DMS 273 (cell line): ENCODE measurements around the gene KLK2.

Source experiments
- DNase-seq: peaks from one replicate; lab custom pipeline; 2025; ENCODE audit not compliant: unreplicated experiment; lab: John Stamatoyannopoulos, UW

KLK2 gene

DNA sequence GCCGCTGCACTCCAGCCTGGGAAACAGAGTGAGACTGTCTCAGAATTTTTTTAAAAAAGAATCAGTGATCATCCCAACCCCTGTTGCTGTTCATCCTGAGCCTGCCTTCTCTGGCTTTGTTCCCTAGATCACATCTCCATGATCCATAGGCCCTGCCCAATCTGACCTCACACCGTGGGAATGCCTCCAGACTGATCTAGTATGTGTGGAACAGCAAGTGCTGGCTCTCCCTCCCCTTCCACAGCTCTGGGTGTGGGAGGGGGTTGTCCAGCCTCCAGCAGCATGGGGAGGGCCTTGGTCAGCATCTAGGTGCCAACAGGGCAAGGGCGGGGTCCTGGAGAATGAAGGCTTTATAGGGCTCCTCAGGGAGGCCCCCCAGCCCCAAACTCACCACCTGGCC is at the start of gene KLK2:
TSS of gene KLK2 (plus strand) at position 384 of the 400 bp plus-strand sequence. CDS start 35 bp downstream, outside the sequence.
- no peak for DNase-seq

DNA sequence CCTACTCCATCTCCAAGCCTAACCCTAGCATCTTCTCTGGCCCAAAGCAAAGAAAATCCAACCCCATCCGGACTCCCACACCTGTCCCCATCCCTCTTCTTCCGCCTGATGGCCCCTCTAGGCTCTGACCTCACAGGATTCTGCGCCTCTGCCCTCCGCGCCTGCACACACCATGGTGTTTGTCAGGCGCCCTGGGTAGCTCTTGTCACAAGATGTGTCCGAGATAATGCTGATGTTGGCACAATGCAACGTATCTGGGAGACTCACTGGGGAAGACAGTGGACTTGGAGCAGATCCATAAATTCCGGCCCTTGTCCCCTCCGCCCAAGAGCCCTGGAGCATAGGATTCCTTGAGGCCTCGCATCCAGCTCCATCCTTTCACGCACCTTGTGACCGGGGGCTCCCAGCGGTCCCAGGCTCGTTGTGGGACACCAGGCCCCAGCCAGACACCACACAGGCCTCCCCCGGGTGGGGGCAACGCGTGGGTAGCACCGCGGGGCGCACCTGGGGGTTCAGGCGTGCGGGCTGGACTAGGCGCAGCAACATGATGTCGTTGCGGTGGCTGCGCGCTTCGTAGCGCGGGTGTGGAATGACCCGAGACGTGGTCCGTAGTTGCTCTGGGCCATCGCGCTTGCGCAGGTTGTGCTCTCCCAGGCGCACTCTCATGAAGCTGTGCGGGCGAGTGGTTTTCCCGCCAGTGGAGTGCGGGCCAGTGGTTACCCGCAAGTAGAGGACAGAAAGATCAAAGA is 46.6 kb upstream of the KLK2 start:
- DNase-seq = no peak

DNA sequence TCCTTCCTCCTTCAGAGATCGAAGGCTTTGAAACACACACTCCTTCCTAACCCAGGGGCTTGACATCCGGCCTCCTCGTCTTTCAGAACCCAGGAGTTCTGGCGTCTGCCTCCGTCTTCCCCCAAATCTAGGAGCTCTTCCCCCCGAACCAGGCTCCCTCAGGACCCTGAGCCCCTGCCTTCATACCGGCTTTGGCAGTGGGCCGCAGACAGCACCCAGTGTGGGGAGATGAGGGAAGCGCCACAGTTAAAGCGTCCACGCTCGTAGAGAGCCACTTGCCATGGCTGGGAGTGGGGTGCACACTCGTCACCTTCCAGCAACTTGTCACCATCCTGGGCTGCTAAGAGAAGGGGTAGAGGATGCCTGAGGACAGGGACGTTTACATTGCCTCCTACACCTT is 45.8 kb upstream of the KLK2 start:
- no peak for DNase-seq

DNA sequence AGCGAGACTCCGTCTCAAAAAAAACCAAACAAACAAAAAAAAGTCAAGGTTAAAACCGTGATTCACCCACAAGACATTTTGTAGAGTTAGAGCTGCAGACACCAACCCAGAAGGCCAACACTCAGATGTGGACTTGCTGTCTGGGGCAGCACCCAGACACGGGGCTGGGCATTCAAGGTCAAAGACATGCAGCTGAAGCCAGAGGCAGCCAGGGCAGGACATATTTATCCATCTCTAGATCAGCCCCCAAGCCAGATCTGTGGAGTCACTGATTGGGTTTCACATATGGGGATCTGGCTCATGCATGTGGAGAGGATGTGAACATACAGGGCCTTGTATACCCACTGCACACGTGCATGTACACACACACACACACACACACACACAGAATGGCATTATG is 43.4 kb upstream of the KLK2 start:
- DNase-seq = no peak

DNA sequence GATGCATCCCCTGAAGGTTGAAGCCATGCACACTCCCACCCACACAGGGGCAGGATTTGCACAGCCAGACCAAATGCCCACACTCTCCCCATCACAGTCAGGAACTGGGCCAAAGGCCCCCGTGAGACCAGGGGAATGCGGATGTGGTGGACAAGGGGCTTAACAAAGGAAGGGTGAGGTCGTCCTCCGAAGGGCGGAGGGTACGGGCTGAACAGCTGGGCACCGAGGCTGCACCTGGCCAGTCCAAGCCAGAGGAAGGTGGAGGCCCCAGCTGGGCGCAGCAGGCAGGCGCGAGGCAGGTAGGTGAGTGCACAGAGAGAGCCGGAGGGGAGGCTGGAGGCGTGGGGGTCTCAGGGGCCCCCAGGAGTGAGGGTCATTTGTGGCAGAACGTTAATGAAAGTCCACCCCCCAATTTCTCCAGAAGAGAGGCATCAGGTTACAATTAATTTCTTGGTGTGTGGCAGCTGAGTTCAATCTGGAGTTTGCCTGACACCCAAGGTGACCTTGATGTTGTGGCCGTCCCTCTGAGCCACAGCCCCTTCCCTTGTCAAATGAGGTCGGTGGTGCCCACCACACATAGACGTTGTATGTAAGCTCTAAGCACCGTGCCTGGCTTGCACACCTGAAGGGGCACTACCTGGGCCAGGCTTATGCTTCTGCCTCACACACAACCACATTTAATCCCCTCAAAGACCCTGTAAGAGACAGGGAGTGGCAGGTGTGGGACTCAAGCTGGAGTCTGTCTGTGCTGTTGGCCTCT is 42.8 kb upstream of the KLK2 start:
- DNase-seq = no peak

DNA sequence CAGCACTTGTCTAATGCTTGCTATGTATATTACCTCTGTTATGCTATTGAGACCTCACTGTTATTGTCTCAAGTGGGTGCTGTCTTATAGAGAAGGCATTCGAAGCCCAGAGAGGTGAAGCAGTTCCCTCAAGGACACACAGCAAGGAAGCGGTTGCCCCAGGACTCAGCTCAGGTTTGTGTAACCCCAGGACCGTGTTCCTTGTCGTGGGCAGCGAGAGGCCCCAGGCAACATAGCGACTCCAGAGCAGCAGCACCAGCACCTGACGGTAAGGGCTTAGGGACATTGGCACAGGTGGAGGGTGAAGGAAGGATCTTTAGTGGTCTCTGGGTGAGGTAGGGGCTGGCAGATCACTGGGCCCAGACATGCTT is 42.2 kb upstream of the KLK2 start:
- DNase-seq = no peak

DNA sequence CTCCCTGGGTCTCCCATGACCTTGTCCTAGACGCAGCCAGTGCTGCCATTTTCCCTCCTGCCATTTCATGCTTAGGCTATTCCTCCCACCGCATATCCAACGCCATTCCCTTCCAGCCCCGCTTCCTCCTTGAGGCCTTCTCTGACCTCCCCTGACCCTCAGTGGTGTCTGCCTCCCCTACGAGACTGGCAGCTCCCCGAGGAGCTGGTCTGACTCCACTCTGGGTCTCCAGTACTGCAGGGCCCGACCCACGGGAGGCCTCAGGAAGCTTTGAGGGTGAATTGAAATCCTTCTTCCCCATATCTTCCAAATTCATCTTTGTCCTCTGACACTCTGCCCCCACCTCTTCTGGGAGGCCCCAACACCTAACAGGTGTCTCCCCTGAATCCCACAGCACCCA is 40.6 kb upstream of the KLK2 start:
- DNase-seq = no peak

DNA sequence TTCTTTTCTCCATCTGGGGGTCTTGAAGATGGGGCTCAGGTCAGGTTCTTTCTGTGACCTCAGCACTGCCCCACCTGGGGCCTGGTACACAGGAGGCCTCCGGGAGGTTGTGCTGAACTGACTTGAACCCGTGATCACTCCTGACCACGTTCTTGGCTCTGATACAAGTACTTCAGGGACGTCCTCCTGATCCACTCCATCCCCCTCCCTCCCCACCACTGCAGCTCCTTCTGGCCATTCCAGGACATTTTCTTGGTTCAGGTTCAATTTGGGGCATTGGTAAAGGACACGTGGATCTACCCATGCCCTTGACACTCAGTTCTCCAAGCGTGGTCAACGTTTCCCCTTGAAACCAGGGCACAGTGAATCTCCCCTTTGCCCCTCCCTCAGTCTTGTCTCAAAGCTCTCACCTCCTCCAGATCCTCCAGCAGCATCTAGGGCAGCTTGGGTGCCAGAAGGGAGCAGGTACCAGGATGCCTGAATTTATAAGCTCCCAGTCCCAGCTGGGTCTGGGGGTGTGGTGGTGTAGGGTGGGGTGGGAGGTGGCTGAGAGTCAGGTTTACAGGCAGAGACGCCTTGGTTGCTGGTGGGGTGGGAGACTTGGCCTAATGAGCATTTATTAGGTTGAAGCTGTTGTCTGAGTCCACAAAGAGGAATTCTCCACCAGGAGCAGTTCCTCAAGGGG is 40.0 kb upstream of the KLK2 start, which contains the start of gene KLK15:
TSS of gene KLK15 (minus strand) at position 458 of the 685 bp plus-strand sequence. CDS start 2,082 bp downstream, outside the sequence.
- DNase-seq = no peak

DNA sequence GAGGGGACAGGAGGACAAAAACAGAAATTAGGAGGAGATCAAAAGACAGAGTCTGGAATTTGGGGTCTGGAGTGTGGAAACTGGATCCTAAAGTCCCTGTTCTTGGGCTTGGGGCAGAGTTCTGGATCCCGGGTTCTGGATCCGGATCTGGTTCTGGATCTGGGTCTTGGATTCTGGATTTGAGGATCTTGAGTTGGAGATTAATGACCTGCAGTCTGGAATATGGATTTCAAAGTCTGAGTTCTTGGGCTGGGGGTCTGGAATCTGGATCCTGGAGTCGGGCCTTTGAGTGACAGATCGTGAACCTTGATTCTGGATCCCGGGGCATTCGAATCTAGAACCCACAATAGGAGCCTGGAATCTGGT is 39.5 kb upstream of the KLK2 start:
- no peak for DNase-seq

DNA sequence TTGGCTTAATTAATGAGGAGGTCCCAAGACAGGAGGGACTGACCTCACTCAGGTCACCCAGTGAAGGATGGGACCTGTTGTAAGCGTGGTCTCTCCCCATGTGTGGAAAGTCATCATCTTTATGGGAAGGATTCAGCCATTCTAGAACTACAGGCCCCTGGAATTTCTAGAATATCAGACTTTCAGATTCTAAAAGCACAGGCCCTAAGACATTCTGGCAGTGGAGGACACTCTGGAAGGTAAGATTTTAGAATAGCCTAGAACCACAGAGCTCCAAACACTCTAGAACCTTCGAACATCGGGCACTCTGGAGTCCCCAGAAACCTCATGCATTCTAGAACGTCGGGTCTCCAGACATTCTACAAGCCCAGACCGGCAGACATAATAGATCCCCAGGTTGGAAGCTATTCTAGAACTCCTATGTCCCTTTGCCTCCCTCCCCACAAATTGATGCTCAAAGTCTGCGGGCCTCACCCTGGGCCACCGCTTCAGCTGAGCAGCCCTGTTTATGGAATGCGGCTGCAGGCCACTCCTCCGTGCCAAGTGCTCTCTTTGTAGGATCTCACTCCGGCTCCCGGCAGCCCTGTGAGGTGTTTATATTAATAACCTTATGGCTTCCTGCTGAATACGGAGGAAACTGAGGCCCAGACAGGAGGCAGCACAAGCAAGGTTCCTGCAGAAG is 38.0 kb upstream of the KLK2 start:
- no peak for DNase-seq

DNA sequence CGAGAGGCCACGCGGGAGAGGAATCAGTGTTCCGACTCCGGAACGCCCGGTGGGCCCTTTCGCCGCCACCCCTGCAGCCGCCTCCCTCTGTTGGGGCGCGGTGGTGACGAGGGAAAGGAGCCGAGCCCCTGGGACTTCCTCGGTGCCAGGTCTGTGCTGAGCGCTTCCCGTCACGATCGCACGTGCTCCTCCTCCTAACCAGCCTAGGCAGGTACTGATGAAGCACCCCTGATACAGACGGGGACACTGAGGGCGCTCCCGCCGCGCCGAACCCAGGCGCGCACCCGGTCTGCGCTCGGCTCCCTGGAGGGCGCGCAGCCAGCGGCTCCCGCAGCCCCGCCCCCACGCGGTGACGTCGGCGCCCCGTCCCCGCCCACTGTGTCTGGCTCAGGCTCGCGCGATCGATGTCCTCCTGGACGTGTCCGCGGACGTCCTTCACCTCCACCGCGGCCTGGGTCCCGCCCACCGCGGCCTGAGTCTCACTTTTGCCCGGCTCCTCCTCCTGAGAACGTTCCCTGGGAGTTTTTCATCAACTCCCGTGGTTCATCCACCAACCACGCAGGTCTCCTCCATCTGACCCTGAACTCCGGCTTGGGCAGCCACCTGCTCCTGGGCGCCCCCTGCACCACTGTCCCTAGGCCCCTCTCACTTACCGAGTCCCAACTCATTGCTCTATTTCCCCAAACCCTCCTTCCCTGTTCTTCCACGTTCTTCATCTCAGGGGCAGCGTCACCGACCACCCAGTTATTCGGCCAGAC is 37.3 kb upstream of the KLK2 start:
- peak; percentile 69 for DNase-seq

DNA sequence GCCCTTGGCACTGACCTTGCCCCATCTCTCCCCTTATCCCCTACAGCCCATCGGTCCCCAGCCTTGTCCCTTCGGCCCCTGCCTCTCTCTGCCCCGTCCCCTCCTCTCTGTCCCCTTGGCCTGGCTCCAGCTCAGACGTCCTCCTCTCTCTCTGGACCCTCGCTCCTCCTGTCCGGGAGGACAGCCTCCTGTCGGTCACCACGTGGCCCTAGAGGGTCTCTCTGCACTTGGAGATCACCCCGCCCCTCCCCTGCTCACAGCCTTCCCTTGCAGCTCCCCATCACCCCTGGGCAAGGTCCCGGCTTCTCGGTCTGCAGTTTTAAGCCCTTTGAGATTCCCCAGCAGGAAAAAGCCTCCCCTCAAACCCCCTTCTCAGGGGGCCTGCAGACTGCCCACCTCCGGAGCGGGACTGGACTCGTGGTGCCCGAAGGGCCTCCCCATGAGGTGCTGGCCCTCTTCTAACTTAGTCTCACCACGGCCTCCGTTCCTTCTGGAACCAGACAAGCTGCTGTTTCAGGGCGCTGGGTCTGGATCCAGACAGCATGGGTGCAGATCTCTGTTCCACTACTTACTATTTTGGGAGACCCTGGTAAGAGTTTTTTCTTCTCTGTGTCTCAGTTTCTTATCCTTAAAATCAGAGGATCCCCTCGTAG is 36.6 kb upstream of the KLK2 start:
- no peak for DNase-seq

DNA sequence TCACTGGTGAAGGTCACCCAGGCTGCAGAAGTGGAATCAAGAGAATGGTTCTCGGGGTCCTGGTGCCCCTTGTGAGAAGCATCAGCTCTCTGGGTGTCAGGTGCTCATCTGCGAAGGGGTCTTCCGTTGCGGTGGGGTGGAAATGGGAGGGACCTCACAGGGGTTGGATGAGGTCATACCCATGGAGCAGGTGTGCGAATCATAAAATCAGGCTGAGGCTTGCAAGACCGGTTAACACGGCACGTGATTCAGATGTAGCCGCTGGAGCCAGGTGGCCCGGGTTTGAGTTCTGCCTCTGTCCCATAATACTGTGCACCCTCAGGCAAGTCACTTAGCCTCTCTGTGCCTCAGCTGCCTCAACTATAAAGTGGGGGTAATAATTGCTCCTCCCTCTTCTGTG is 35.9 kb upstream of the KLK2 start:
- DNase-seq = peak; percentile 39

DNA sequence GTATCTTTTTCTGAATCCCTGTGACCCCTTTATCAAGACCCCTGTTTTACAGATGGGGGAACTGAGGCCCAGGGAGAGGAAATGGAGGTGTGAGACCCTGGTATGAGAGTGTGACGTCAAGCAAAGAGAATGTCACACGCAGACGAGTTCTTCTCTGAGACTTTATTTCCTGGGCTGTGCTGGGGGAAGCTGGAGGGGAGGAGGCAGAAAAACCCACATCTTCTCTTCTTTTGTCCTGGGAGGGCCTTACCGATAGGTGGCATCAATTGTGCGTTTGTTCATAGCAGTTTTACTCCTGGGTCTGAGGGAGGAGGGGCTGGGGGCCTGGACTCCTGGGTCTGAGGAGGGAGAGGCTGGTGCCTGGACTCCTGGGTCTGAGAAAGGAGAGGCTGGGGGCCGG is 35.0 kb upstream of the KLK2 start:
- DNase-seq = peak; percentile 31

DNA sequence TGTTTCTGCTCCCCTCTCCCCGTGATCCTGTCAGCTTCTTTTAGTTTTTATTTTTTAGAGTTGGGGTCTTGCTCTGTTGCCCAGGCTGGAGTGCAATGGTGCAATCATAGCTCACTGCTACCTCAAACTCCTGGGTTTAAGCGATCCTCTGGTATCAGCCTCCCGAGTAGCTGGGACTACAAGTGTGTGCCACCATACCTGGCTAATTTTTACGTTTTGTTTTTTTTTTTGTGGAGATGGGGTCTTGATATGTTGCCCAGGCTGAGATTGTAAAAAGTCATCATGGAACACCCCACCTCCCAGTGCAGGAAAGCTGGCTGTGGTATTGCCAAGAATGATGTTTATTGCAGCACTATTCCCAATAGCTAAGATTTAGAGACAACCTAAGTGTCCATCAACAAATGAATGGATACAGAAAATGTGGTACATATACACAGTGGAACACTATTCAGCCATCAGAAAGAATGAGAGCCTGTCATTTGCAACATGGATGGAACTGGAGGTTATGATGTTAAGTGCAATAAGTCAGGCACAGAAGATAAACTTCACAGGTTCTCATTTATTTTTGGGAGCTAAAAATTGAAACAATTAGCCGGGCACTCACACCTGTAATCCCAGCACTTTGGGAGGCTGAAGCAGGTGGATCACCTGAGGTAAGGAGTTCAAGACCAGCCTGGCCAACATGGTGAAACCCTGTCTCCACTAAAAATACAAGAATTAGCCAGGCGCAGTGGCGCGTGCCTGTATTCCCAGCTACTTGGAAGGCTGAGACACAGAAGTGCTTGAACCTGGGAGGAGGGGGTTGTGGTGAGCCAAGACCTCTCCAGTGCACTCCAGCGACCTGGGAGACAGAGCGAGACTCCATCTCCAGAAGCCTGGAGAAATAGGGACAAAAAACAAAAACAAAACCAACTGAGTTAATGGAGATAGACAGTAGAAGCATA is 33.3 kb upstream of the KLK2 start:
- DNase-seq = no peak

DNA sequence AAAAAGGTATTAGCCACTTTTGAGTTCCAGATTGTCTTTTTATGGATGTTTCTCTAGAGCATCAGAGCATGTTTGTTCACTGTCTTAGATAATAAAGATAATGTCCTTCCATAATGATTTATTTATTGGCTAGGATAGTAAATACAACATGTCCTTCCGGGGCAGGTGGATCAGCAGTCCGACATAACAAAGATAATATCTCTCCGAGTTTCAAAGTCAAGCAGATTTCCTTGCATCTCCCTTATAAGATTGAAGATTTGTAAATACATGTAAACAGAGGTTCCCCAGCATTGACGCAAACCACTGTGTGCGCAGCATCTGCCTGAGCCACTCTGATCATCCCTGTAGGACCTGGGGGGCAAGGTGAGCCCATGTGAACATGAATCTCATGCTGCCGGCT is 31.1 kb upstream of the KLK2 start:
- no peak for DNase-seq

DNA sequence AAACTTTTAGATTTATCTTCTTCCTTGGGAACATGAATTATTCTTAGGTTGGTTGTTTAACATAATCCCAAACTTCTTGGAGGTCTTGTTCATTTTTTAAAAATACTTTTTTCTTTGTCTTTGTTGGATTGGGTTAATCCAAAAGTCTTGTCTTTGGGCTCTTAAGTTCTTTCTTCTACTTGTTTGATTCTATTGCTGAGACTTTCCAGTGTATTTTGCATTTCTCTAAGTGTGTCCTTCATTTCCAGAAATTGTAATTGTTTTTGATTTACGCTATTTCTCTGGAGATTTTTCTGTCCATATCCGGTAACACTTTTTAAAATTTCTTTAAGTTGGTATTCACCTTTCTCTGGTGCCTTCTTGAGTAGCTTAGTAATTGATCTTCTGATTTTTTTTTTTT is 30.0 kb upstream of the KLK2 start:
- no peak for DNase-seq

DNA sequence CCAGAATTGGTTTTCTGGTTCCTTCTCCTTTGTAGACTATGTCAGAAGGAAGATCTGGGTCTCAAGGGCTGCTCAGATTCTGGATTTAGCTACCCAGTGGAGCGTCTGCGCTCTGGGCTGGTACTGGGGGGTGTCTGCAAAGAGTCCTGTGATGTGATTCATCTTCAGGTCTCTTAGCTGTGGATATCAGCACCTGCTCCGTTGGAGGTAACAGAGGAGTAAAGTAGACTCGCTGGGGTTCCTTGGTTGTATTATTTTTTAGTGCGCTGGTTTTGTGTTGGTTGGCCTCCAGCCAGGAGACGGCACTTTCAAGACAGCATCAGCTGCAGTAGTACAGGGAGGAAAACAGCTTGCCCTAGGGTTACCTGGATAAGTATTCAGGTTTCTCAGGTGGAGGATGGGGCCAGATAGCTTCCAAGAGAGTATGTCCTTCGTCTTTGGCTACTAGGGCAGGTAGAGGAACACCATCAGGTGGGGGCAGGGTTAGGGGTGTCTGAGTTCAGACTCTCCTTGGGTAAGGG is 29.5 kb upstream of the KLK2 start:
- DNase-seq = no peak
